GM12892 (cell line): ENCODE measurements around the gene RSPO1.

Experiments
- DNase-seq: peaks from one replicate; pipeline ENCODE4 v3.0.0; 2011; ENCODE audit not compliant: insufficient read length
- FAIRE-seq: peaks from 2 replicates; lab custom pipeline; 2011; peaks lifted over from hg19 to GRCh38; lab: Jason Lieb, UNC
- POLR2A ChIP-seq: IDR thresholded peaks from 2 replicates; pipeline ENCODE4 v1.6.1; 2011; ENCODE audit warnings: low read depth, low read length, control low read depth
- POLR2AphosphoS5 ChIP-seq: IDR thresholded peaks from 2 replicates; pipeline ENCODE4 v1.6.1; 2011; ENCODE audit warnings: low read depth, low read length, control low read depth
- TAF1 ChIP-seq: IDR thresholded peaks from 2 replicates; pipeline ENCODE4 v1.6.1; 2011; ENCODE audit warnings: low read depth, mild to moderate bottlenecking, control low read depth, low read length, borderline replicate concordance

The RSPO1 gene

DNA sequence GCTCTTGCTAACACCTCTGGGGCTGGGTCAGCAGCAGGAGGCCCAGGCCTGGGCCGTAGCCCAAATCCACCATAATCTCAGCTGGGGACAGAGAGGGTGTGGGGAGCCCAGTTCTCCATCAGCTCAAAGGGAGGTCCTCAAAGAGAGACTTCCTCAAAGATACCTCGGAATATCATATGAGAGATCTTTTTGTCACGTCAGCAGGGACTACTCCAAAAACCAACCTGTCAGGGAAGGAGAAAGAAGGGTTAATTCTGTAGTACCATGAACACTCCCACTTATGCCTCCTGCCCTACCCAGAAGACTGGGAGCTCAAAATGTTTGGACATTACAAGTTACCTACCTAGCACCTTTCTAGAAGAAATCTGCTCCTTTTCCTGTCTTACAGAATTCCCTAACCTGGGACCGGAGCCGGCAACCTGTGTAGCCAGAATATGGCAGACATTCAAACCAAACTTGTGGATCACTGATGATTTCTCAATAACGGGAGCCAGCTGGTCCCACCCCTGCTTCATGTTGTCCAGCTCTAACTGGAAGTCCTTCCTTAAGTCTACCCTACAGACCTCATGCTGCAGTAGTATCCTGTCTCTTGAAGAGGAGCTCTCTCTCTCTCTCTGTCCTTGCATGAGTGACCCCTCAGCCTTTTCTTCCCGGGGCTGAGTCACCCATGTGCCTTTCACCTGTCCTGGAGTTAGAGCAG is 4.8 kb downstream of the RSPO1 start:
- DNase-seq (no peak), FAIRE-seq (no peak)

DNA sequence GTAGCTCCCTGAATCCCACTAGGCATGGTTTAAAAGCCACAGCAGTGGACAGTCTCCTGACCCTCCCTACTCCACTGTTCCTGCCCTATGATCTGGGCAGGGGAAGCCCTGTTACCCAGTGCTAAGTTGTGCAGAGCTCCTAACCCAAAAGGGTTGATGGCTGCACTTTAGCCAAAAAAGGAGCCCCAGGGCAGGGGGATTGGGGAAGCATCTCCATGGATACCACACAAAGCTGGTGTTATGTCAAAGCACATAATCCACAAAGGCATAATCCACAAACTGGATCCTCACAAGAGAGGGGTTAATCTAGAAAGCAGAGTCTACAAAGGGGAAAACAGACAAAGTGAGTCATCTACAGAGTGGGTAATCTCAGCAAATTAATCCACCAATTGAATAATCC is 5.7 kb downstream of the RSPO1 start:
- no peak for DNase-seq
- TF ChIP-seq POLR2AphosphoS5 (no peak), POLR2A (no peak), TAF1 (no peak)
- no peak for FAIRE-seq

More for the DNA sequence above, 4.8 kb downstream of the RSPO1 start:
- no peak for TF ChIP-seq POLR2AphosphoS5
- TF ChIP-seq POLR2A, result no peak
- TF ChIP-seq TAF1, result no peak

DNA sequence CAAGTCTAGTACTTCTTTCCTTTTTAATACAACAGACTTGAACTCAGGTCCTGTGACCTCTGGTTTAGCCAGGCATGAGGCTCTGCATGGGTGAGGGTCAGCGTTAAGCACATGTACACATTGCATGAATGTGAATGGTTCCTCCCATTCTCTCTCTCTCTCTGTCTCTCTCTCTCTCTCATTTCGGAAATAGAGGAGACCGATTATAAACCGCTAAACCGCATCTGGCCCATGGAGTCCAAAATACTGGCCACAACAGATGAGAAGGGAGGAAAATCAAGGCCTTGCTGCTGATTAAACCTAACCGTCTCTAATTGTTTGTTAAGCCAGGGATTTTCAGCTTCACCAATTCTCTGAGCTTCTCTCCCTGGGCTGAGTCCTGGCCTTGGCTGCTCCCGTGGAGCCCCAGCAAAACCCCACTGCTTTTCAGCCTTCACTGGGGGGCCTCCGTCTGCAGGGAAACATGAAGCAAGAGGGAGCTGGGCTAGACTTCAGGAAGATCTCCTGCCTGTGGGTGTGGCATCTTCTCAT is 6.6 kb downstream of the RSPO1 start:
- TF ChIP-seq POLR2A (no peak), POLR2AphosphoS5 (no peak), TAF1 (no peak)
- FAIRE-seq, result no peak
- no peak for DNase-seq

DNA sequence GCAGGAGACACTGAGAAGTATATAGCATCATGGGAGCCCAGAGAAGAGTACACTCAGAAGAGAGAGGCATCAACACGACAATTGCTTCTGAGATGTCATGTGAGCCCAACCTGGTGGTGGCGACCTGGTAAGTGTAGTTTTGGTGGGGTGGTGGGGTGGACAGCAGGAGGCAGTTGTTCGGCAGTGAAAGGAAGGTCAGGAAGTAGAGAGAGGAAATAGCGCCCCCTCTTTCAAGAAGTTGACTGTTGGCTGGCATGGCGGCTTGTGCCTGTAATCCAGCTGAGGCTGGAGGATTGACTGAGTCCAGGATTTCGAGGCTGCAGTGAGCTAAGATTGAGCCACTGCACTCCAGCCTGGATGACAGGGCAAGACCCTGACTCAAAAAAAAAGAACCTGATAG is 12.6 kb downstream of the RSPO1 start:
- no peak for DNase-seq
- TF ChIP-seq TAF1, result no peak
- no peak for TF ChIP-seq POLR2A
- TF ChIP-seq POLR2AphosphoS5, result no peak
- no peak for FAIRE-seq

DNA sequence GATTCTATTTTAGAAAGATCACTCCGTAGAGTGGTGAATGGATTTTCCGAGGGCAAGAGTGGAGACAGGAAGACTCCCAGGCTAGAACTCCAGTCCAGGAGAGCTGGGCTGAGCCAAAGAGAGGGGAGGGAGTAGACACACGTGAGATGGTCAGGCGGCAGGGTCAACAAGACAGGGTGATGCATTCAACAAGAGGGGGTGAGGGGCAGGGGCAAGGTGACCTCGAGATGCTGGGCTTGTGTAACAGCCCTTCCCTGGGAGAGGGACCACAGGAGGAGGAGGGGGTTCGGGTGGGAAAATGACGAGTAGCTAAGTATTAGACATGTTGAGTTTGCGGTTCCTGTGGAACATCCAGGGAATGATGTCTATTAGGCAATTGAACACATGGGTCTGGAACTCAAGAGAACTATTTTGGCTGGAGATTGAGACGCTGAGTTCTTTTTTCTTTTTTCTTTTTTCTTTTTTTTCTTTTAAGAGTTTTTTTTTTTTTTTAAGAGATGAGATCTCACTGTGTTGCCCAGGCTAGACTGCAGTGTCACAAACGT is 13.3 kb downstream of the RSPO1 start:
- no peak for TF ChIP-seq POLR2A
- TF ChIP-seq TAF1, result no peak
- no peak for TF ChIP-seq POLR2AphosphoS5
- no peak for DNase-seq
- no peak for FAIRE-seq

DNA sequence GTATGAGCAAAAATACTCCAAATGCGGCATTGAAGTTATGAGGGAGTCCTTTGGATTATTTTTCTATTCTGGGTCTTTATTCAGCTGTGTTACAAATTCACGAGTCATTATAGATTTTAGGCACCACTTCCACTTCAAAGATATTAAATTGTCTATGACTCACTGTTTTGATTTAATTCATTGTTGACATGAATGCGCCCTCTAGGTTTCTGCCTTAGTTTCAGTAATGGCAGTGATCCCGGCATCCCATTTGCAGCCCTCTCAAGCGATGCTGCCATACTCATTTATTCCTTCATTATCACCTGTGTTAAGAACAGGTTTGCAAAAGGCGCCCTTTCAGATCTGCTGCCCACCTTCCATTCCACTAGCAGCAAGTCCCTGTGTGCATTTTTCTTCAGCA is 14.0 kb downstream of the RSPO1 start:
- TF ChIP-seq POLR2AphosphoS5 (no peak), TAF1 (no peak), POLR2A (no peak)
- FAIRE-seq, result no peak

DNA sequence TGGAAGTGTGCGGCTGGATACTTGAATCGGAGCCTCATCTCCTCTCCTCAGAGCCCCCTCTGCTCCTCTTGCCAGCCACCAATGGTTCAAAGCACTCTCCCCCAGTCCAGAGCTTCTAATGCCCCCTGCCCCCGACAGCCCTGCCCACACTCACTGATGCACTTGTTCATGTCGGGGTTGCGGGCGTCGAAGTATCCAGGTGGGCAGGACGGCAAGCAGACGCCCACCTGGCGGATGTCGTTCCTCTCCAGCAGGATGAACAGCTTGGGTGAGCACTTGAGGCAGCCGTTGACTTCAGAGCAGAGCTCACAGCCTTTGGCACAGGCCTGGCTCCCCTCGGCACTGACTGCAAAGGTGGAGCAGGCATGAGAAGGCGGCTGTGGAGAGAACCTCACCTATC is 18.4 kb downstream of the RSPO1 start:
- TF ChIP-seq TAF1 (no peak), POLR2A (no peak), POLR2AphosphoS5 (no peak)
- FAIRE-seq, result no peak
- no peak for DNase-seq

More for the DNA sequence above, 14.0 kb downstream of the RSPO1 start:
- DNase-seq, result no peak

DNA sequence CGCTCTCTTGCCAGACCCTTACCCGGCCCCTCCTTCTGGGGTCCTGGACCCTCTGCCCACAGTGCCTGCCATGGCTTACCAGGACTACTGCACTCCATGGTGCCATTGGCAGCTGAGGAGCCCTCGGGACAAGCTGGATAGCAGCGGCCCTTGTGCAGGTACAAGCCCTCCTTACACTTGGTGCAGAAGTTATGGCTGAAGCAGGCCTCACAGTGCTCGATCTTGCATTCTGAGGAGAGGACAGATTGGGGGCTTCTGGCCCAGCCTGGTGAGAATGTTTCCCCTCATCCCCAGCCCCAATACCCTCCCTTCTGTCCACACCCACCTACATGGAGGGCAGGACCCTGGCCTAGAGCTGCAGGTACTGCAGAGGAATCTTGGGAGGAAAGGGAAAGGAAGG is 20.6 kb downstream of the RSPO1 start:
- FAIRE-seq, result no peak
- TF ChIP-seq POLR2AphosphoS5 (no peak), TAF1 (no peak), POLR2A (no peak)
- DNase-seq, result no peak

DNA sequence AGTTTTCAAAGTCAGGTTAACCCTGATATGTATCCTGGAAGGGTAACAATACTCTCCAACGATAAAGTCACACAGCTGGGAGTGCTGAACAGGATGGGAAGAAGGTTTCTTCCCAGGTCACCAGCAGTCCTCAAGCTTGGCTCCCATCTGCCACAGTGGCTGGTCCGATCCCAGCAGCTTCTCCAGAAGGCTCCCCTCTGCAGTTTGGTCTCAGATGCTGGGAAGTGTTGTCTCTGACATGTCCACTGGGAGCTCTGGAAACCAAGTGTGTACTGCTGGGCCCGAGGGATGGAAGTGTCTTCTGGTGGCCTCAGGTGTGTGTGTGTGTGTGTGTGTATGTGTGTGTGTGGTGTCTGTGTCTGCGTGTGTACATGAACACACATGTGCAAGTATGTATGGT is 22.5 kb downstream of the RSPO1 start:
- FAIRE-seq, result no peak
- no peak for DNase-seq
- TF ChIP-seq POLR2A (no peak), TAF1 (no peak), POLR2AphosphoS5 (no peak)

DNA sequence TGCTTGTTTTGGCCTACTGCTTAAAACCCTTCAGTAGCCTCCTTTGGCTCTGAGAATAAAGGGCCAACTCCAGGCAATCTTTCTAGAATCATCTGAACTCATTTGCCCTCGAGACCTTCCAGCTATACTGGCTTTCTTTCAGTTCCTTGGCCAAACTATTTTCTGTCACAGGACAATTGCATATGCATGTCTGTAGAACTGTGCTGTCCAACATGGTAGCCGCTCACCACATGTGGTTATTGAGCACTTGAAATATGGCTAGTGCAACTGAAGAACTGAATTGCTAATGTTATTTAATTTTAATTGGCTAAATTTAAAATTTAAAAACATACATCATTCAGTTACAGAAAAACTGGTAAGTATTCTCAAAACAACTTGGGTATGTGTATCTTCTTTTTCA is 24.7 kb downstream of the RSPO1 start:
- TF ChIP-seq POLR2A (no peak), POLR2AphosphoS5 (no peak), TAF1 (no peak)
- no peak for FAIRE-seq
- DNase-seq, result no peak

DNA sequence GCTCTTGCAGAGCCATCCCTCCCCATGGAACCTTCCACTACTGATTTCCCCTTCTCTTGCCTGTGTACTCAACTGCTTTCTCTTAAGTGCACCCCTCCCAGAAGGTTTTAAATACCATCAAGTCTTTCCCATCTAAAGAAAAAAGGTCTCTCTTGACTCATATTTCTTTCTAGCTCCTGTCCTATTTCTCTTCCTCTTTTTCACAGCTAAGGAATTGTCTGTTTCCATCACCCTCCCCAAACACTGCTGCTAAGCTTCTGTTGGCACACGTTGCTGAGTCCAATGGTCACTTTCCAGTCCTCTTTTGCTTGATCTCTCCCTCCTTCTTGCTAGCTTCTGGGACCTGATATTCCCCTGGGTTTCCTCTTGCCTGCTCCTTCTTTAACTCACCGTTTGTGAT is 25.7 kb downstream of the RSPO1 start:
- FAIRE-seq, result no peak
- no peak for DNase-seq
- TF ChIP-seq TAF1 (no peak), POLR2A (no peak), POLR2AphosphoS5 (no peak)

DNA sequence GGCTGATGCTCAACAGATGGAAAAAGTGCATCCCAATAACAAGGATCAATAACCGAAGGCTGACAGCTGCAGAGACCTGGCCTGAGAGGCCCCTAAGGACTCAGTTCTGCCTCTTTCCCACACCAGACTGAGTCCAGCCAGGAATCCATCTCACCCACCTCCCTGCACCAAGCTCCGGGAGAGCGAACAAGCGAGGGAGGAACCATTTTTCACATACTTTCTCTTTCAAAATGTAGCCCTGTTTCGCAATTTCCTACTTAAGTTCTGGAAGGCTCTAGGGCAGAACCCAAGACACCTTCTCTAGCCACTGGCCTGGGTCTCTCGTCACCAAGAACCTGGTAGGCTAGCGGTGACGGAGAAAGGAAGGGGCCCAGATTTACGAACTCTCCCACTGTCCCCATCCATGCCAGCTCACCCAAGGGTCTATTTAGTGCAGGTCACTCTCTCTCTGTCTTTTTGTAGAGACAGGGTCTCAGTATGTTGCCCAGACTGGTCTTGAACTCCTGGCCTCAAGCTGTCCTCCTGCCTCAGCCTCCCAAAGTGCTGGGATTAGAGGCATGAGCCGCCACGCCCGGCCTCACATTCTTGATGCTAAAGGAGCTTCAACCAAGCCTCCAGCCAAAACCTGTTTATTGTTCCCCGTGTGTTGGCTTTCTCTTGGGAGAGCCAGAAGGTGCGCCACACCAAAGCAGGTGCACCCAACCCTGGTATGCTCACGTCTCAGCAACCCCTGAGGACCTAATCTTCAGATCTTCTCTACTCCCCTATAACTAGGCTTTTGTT is 28.0 kb downstream of the RSPO1 start:
- DNase-seq, result no peak
- no peak for FAIRE-seq
- TF ChIP-seq POLR2AphosphoS5 (no peak), TAF1 (no peak), POLR2A (no peak)
